Measurements from ENCODE around the gene AUTS2.
"Not testable (repeated sequence)": the region's sequence is repeated elsewhere in the genome, so short reads cannot be mapped to it uniquely, and the experiment has no call there.

Gene AUTS2

DNA sequence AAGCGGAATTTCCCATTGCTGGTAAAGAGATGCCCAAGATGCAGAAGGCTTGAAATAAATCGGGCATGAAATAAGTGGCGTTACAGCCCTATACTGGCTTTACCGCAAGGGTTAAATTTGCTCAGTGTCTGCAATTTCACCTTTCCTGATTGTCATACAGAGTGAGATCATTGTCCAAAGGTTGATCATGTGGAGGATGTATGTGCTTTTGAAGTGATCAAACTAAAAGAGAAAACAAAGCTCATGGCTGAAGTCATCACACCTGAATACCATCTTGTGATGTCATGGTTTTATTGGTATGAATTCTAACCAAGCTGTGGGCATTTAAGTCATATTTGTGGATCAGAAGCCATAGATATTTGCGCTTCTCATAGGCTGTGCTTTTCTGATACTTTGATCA lies 635.5 kb downstream of the AUTS2 start:
- no peak for DNase-seq

DNA sequence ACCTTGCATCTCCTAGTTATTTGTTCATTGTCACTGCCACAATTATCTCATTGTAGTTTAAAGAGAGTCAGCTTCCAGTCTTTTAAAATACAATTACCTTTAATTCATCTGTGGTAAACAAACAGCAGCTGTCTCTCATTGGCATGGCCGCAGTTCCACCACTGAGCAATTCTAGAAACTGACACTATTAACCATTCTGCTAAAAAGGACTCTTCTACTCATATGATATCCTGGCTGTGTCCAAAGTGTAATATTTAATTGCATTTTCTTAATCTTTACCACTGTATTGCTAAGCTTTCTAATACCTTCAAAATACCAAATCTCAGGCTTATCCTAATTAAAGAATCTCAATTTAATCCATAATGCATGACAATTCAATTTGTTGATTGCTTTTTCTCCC lies 639.0 kb downstream of the AUTS2 start:
- DNase-seq: peak; percentile 94

DNA sequence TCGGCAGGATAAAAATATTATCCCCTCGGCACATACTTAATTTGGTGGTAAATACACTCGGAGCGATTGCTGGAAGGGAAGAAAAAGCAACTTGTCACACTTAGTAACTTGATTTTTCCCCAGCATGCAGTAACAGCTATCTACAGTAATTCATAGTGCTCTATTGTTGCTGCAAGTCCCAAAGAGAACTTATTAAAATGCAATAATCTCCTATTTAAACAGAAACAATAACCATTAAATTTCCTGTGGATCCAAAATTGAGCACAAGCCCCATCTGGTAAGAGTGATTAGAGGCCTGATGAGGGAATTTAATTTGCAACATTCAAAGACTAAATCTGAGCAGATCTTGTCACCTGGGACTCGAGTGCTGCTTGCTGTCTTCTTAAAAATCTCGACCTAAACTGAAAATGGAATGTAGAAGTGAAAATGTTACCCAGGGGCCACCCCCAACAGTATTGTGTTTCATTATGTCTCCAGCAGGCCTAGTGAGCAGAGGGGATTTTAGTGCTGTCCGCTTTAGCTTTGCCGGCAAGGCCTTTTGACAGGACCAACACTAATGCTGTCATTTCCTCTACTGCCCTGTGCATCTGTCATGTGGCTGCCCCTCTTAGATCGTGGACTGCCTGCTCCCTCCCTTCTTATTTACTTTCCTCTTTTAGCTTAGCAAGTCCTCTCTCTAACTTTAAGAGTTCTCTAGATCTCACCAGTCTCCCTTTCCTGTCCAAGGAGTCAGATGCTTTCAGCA lies 639.7 kb downstream of the AUTS2 start:
- DNase-seq: peak; percentile 94

GRCh38 chr7:70239918-70240317 lies 641.6 kb downstream of the AUTS2 start:
- no peak for DNase-seq

GRCh38 chr7:70240873-70241272 lies 642.6 kb downstream of the AUTS2 start:
- DNase-seq: no peak

GRCh38 chr7:70241536-70242175 lies 643.4 kb downstream of the AUTS2 start:
- DNase-seq: no peak

DNA sequence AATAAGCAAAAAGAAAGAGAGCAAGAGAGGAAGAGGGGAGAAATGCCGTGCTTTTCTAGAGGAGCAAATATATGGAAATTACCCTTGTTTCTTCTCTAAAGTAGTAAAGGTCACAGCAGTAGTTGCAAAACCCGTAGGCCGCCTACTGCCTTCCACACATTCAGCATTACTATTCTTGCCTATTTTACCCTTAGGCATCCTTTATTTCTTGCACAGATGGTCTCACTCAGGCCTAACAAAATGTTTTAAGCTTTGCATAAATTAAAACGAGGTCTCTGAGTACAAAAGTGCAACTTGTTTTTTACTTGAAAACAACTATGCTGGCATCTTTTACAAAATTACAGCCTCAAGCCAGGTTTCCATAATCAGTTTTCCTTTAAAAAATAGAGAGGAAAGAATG lies 644.6 kb downstream of the AUTS2 start:
- no peak for DNase-seq

GRCh38 chr7:70243443-70243842 lies 645.2 kb downstream of the AUTS2 start:
- DNase-seq: no peak

DNA sequence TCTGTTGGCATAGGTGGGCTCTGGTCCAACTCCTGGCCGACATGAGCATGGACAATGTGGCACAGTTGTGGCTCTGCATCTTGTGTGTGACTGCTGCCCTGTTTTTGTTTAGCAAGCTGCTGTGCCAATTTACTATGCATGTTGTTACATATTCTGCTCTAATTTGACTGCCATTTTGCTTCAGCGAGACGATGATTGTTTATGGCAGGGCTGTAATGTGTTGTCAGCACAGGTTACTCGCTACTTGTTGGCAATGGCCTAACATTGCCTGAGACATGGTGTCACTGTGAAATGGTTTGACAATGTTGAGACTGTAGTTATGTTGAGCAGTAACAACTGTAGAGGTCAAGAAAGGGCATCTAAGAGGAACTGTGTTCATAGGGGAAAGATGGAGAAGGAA lies 659.6 kb downstream of the AUTS2 start:
- DNase-seq: no peak

DNA sequence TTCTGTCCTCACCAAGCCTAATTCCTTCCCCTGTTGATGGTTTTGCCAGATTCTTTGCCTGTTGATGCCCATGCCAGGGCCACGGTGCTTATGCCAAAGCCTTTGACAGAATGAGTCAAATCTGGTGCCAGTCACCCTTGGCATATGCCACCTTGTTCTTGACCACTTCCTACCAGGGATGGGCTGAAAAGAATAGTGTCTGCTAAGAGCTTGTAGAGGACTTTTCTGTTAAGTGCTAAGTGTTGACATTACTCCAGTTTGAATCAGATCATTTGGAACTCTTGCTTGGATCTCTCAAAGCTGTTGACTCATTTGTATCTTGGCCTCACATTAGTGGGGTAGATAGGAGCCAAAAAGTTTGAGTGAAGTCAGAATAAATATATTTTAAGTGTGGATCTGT lies 661.2 kb downstream of the AUTS2 start:
- no peak for DNase-seq

- no peak for DNase-seq
Observed at GRCh38 chr7:70263471-70264255, 665.4 kb downstream of the AUTS2 start.

DNA sequence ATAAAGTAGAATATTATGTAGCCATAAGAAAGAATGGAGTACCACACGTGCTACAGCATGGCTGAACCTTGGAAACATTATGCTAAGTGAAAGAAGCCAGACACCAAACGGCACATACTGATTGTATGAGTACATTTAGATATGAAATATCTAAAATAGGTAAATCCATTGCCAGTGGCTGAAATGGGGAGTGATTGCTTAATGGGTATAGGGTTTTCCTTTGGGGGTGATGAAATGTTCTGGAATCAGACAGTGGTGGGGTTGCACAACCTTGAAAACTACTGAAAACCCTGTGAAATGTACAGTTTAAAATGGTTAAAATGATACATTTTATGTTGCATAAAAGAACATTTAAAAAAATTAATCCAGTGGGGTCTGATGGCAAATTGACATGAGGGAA lies 667.9 kb downstream of the AUTS2 start:
- DNase-seq: no peak

- DNase-seq: no peak
Observed at GRCh38 chr7:70267381-70268120, 669.3 kb downstream of the AUTS2 start.

- DNase-seq: no peak
Observed at GRCh38 chr7:70268179-70268578, 669.9 kb downstream of the AUTS2 start.

- no peak for DNase-seq
Observed at GRCh38 chr7:70270149-70270548, 671.9 kb downstream of the AUTS2 start.

DNA sequence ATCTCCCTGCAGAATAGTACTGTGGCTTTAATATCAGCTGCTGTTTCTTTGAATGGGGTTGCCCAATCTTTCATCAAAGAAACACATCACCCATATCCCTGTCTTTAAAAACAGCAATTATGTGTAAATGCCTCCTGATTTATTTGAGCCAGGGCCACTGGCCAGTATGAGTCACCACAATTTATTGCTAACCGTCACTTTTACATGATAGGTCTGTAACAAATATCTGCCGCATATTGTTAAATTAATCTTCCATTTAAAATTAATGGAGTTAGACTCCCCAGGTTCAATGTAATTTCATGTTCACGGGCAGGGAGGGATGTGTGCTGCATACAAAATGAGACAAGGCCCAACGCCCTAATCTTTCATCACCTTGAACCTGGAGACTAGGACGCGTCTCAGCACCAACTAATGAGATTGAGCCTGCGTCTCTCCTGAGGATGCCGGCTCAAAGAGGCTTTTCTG lies 673.4 kb downstream of the AUTS2 start:
- no peak for DNase-seq

- not testable (repeated sequence) for DNase-seq
Observed at GRCh38 chr7:70275570-70275969, 677.3 kb downstream of the AUTS2 start.

DNA sequence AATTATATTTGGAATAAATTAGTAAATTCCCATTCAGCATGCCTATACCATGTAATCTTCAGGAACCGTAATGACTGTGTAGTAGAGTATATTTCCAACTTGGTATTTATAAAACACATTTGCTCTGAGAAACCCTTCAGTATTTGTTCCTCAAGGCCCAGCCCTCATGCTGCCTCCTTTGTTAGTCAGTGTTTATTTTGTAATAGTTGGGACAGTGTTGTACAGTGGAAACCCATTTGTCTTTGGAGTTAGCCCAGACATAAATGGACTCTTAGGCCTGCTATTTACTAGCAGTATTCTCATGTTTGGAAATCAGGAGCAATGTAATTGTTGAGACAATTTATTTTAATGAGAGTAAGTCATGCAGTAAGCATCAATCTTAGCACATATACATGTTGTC lies 686.9 kb downstream of the AUTS2 start:
- no peak for DNase-seq

GRCh38 chr7:70285854-70286253 lies 687.6 kb downstream of the AUTS2 start:
- no peak for DNase-seq

DNA sequence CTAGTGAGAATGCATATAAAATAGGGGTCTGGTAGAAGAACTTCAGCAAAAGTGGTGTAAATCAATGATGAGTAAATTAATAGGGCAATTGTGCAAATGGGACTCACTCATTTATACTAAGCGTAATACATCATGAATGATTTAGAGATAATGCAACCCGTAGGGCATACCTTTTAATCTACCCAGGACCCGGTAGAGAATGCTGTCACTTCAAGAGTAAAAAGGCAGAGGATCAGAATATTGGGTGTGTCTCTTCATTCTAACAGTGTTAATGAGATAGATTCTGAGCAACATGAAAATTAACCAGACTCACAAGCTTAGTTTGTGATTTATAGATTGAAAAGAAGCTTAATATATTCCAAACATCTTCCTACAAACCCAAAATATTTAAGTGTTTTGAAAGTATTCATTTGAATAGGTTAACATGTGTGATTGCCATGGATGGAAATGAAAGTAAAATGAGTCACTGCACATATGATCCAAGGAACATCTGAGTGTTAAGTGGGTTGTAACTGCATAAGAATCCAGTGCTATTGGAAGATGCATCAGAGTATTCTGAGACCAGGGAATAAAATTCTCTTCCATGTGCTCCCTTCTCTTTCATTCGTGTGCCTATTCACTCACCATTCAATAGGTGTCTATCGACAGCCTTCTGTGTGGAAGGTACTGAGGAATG lies 690.6 kb downstream of the AUTS2 start:
- no peak for DNase-seq

DNA sequence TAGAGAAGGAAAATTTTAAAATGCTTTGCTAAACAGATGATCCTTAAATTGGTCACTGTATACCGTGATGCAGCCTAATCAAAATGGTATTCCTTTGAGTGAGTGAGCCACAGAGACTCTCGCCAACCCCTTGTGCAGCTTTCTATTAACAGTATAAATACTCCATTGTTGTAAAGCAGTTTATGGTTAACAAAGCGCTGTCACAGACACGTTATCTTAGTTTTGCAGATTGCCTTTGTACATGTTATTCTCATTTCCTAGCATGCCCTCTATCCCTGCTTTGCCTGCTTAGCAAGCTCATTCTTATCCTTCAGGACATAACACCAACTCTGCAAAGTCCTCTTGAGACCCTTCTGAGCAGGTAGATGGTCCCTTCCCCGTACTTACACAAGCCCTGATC lies 694.4 kb downstream of the AUTS2 start:
- DNase-seq: no peak

DNA sequence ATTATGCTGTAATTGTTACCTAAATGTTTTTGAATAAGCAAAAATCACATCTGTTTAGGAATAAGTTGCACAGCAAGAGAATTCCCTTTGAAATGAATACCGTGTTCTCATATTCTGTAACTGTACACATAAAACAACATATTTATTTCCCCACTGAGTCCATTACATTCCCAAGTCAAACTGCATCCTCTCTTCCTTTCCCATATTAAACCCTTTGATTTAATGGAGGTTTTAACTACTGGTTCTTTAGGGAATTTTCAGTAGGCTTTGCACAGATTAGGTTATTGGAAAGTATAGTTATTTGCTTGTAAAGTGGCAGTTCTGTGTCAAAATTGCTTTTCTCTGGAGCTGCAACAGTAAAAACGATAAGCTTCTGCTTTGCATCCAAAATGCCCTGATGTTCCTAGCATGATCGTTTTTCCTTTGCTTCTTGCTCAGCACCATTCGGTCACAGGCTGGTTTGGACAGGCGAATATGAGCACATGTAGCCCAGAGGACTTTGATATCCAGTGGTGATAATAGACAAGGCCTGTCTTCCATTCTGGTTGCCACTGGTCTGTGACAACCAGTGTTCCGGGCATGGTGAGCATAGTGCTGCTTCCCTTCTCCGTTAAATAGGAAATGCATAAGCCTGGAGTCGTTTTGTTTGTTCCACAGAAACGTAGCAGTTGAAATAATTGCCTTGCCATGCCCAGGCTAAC lies 696.1 kb downstream of the AUTS2 start:
- DNase-seq: no peak
